ENCODE measurements around the gene PCGF1. TPM values are rescaled to one million over a fixed set of nuclear protein-coding genes. Genes with fewer than 3 reads are reported as not detected.

Gene PCGF1
- 19.6 and 22.9 TPM in 2 replicates for total RNA-seq

GRCh38 chr2:74507145-74507925 lies at the start of gene PCGF1:
Gene PCGF1 (minus strand): TSS chr2:74507695. CDS start chr2:74507668, 27 bp downstream.

GRCh38 chr2:74553892-74554819 lies 46.7 kb upstream of the PCGF1 start, which contains the start of the genes DOK1 and LOXL3:
Gene DOK1 (plus strand): TSS chr2:74554720. CDS start chr2:74554755, 35 bp downstream.
Gene LOXL3 (minus strand): TSS chr2:74553942. CDS start chr2:74552634, 1,308 bp downstream.

GRCh38 chr2:74529357-74530238 lies 22.1 kb upstream of the PCGF1 start, which contains the start of the genes AUP1 and HTRA2:
Gene AUP1 (minus strand): TSS chr2:74529706. CDS start chr2:74529629, 77 bp downstream.
Gene HTRA2 (plus strand): TSS chr2:74529933. CDS start chr2:74530007, 74 bp downstream.

GRCh38 chr2:74525717-74526648 lies 18.5 kb upstream of the PCGF1 start, which contains the start of gene DQX1:
Gene DQX1 (minus strand): TSS chr2:74526231. CDS start chr2:74525729, 502 bp downstream.

GRCh38 chr2:74514368-74515270 lies 7.1 kb upstream of the PCGF1 start, which contains the start of gene TLX2:
Gene TLX2 (plus strand): TSS chr2:74514450. CDS start chr2:74514807, 357 bp downstream.

GRCh38 chr2:74499267-74499939 lies 8.1 kb downstream of the PCGF1 start, which contains the start of gene LBX2:
Gene LBX2 (minus strand): TSS chr2:74499603. CDS start chr2:74499537, 66 bp downstream.

GRCh38 chr2:74482801-74483674 lies 24.5 kb downstream of the PCGF1 start, which contains the start of the genes CCDC142 and TTC31:
Gene CCDC142 (minus strand): TSS chr2:74482998. CDS start chr2:74482837, 161 bp downstream.
Gene TTC31 (plus strand): TSS chr2:74483081. CDS start chr2:74483096, 15 bp downstream.

GRCh38 chr2:74472086-74472944 lies 35.2 kb downstream of the PCGF1 start, which contains the start of gene MRPL53:
Gene MRPL53 (minus strand): TSS chr2:74472680. CDS start chr2:74472660, 20 bp downstream.

GRCh38 chr2:74458132-74458937 lies 49.2 kb downstream of the PCGF1 start, which contains the start of gene WBP1:
Gene WBP1 (plus strand): TSS chr2:74458438. CDS start chr2:74458603, 165 bp downstream.

Other genes with a start within 250 kb of the PCGF1 start
- gene SLC4A5, start 164.3 kb downstream of the PCGF1 start, total RNA-seq = 1.2 and 1.6 TPM in 2 replicates
- gene DCTN1, start 127.4 kb downstream of the PCGF1 start, total RNA-seq = 135 and 148 TPM in 2 replicates
- gene C2orf81, start 86.1 kb downstream of the PCGF1 start, total RNA-seq = 3.1 and 4.1 TPM in 2 replicates
- 27.9 and 43.5 TPM in 2 replicates for gene WDR54, start 86.0 kb downstream of the PCGF1 start, total RNA-seq
- gene RTKN, start 65.8 kb downstream of the PCGF1 start, total RNA-seq = 76.2 and 119 TPM in 2 replicates
- 15.7 and 18.1 TPM in 2 replicates for gene INO80B, start 52.6 kb downstream of the PCGF1 start, total RNA-seq
- 74.5 and 130 TPM in 2 replicates for gene WBP1, start 49.3 kb downstream of the PCGF1 start, total RNA-seq
- 55.7 and 92.6 TPM in 2 replicates for gene MOGS, start 42.3 kb downstream of the PCGF1 start, total RNA-seq
- 24.1 and 31.8 TPM in 2 replicates for gene MRPL53, start 35.0 kb downstream of the PCGF1 start, total RNA-seq
- 28.7 and 43.6 TPM in 2 replicates for gene CCDC142, start 24.7 kb downstream of the PCGF1 start, total RNA-seq
- gene TTC31, start 24.6 kb downstream of the PCGF1 start, total RNA-seq = 20.4 and 23.6 TPM in 2 replicates
- gene LBX2, start 8.1 kb downstream of the PCGF1 start, total RNA-seq = 1.8 and 7.9 TPM in 2 replicates
- not detected in 2 replicates for gene TLX2, start 6.8 kb upstream of the PCGF1 start, total RNA-seq
- 0.33 and 0.39 TPM in 2 replicates for gene DQX1, start 18.5 kb upstream of the PCGF1 start, total RNA-seq
- 71.5 and 128 TPM in 2 replicates for gene AUP1, start 22.0 kb upstream of the PCGF1 start, total RNA-seq
- 34.9 and 40.0 TPM in 2 replicates for gene HTRA2, start 22.2 kb upstream of the PCGF1 start, total RNA-seq
- gene LOXL3, start 46.2 kb upstream of the PCGF1 start, total RNA-seq = 0.39 TPM in 1 of 2 replicates, not detected in the other
- 4.9 and 5.5 TPM in 2 replicates for gene DOK1, start 47.0 kb upstream of the PCGF1 start, total RNA-seq
- gene M1AP, start 140.6 kb upstream of the PCGF1 start, total RNA-seq = 0.39 and 0.43 TPM in 2 replicates
- 4.3 and 5.1 TPM in 2 replicates for gene SEMA4F, start 146.6 kb upstream of the PCGF1 start, total RNA-seq